Posterior cingulate gyrus (tissue), 11 donors: ENCODE results near the gene MTHFR.

Source experiments
- DNase-seq, 10 donors: peaks; one replicate each; pipeline versions ENCODE4 v3.0.0 to v3.0.0-alpha.2; 2020 to 2021; ENCODE audit warnings: mixed read lengths in 3 of 10
- intact Hi-C: fragments of 100-400 bp; cut with DNase I; formaldehyde crosslinking; loops from one replicate; pipeline ENCODE4 v1.15.1; 2023

The MTHFR gene

GRCh38 chr1:11767922-11768704 is 37.7 kb downstream of the MTHFR start:
- DNase-seq, result no peak
- intact Hi-C loops, result no loop called here

- peak in 1 of 10 donors; percentile 81 for DNase-seq
- intact Hi-C loops, result no loop called here
These were observed 39.4 kb downstream of the MTHFR start for GRCh38 chr1:11766429-11766776.

GRCh38 chr1:11765661-11766428 is 39.9 kb downstream of the MTHFR start:
- intact Hi-C loops, result no loop called here
- DNase-seq, result no peak

- intact Hi-C loops, result no loop called here
These were observed 41.2 kb downstream of the MTHFR start for GRCh38 chr1:11764519-11764918.

GRCh38 chr1:11764115-11764514 is 41.6 kb downstream of the MTHFR start:
- no peak for DNase-seq
- intact Hi-C loops, result no loop called here

More at GRCh38 chr1:11764519-11764918, 41.2 kb downstream of the MTHFR start:
- no peak for DNase-seq

- intact Hi-C loops, result no loop called here
- DNase-seq, result no peak
These were observed 43.8 kb downstream of the MTHFR start, which contains the start of gene C1orf167 for GRCh38 chr1:11761988-11762406. Gene C1orf167, plus strand, starts transcription at chr1:11762193. Its CDS starts 2,208 bp downstream, at chr1:11764401.

- no peak for DNase-seq
- intact Hi-C loops, result no loop called here
These were observed 44.5 kb downstream of the MTHFR start for GRCh38 chr1:11761285-11761684.

- intact Hi-C loops, result no loop called here
- DNase-seq, result no peak
These were observed 46.0 kb downstream of the MTHFR start for GRCh38 chr1:11759791-11760190.

GRCh38 chr1:11757047-11757446 is 48.7 kb downstream of the MTHFR start:
- DNase-seq, result no peak
- intact Hi-C loops, result no loop called here

- no peak for DNase-seq
- intact Hi-C loops, result no loop called here
These were observed 52.1 kb downstream of the MTHFR start for GRCh38 chr1:11753555-11754208.

GRCh38 chr1:11752359-11753088 is 53.2 kb downstream of the MTHFR start:
- intact Hi-C loops, result no loop called here
- no peak for DNase-seq

- no peak for DNase-seq
- intact Hi-C loops, result no loop called here
These were observed 54.7 kb downstream of the MTHFR start for GRCh38 chr1:11751087-11751486.

GRCh38 chr1:11749996-11750395 is 55.8 kb downstream of the MTHFR start:
- DNase-seq, result no peak
- intact Hi-C loops, result no loop called here

- peak in 3 of 10 donors; percentile 33 to 94 (median 66) for DNase-seq
- intact Hi-C loops, result no loop called here
These were observed 56.5 kb downstream of the MTHFR start for GRCh38 chr1:11749203-11749689.

GRCh38 chr1:11748294-11749202 is 57.2 kb downstream of the MTHFR start:
- no peak for DNase-seq
- intact Hi-C loops, result no loop called here

- intact Hi-C loops, result no loop called here
- no peak for DNase-seq
These were observed 58.8 kb downstream of the MTHFR start for GRCh38 chr1:11746795-11747487.

- no peak for DNase-seq
- intact Hi-C loops, result no loop called here
These were observed 59.7 kb downstream of the MTHFR start for GRCh38 chr1:11746092-11746491.

- no peak for DNase-seq
- intact Hi-C loops, result no loop called here
These were observed 61.5 kb downstream of the MTHFR start for GRCh38 chr1:11744287-11744686.
